GM12878 (cell line): ENCODE data around the gene DHCR24. TPM values are rescaled to one million over a fixed set of nuclear protein-coding genes. Genes with fewer than 3 reads are reported as not detected.
"Not testable (repeated sequence)": the region's sequence is repeated elsewhere in the genome, so short reads cannot be mapped to it uniquely, and the experiment has no call there.

ENCODE experiments used
- ATAC-seq: fragments of 200-7000 bp; cut with Tn5 transposase; 3 replicates; pipeline ENCODE4 v1.9.1; 2020; ENCODE audit warnings: mild to moderate bottlenecking, moderate library complexity
- BruUV-seq: library from RNA; stranded (reverse); fragments of 400-500 nt; replicated peaks from 2 replicates; lab custom pipeline; 2021; lab: Mats Ljungman, UMichigan
- CTCF ChIA-PET: fragments of 300-600 bp; sonication (Branson Sonifier 250); formaldehyde crosslinking; extraction: SDS; loops from one replicate; lab custom pipeline; 2021; ENCODE audit warnings: inconsistent platforms; lab: Yijun Ruan, JAX
- POLR2A ChIA-PET: fragments of 350-600 bp; formaldehyde crosslinking; extraction: SDS; loops from one replicate; lab custom pipeline; 2021; ENCODE audit warnings: inconsistent platforms; lab: Charles Lee
- RAD21 ChIA-PET: fragments of 300-600 bp; sonication (Branson Sonifier 250); formaldehyde crosslinking; loops from one replicate; lab custom pipeline; 2023; ENCODE audit warnings: antibody characterized with exemption; ENCODE audit not compliant: unreplicated experiment; lab: Charles Lee
- SMC1A ChIA-PET: fragments of 300-600 bp; sonication (Branson Sonifier 250); formaldehyde crosslinking; loops from one replicate; lab custom pipeline; 2023; ENCODE audit not compliant: unreplicated experiment, uncharacterized antibody; lab: Charles Lee
- DNase-seq: peaks from one replicate; pipeline ENCODE4 v3.0.0-alpha.2; 2011; ENCODE audit warnings: low read depth, low spot score
- FAIRE-seq: peaks from 3 replicates; lab custom pipeline; 2011; peaks lifted over from hg19 to GRCh38; lab: Jason Lieb, UNC
- H2AFZ ChIP-seq: 2 replicates; pipeline ENCODE4 v1.6.0; 2011; ENCODE audit warnings: low read depth, low read length, control low read depth; ENCODE audit not compliant: control insufficient read depth
- H3K27ac ChIP-seq: 2 replicates; pipeline ENCODE4 v1.5.1; 2011; ENCODE audit warnings: control low read depth; ENCODE audit not compliant: control insufficient read depth, insufficient read depth
- H3K27me3 ChIP-seq, 2 experiments: replicated peaks in 1 of 2; 2 replicates each; pipeline versions ENCODE4 v1.6.0 to v1.6.1; 2011; ENCODE audit warnings: low read length in 1 of 2; ENCODE audit not compliant: control insufficient read depth in 2 of 2, insufficient read depth in 2 of 2
- H3K36me3 ChIP-seq, 2 experiments: 2 replicates each; pipeline ENCODE4 v1.5.1; 2011; ENCODE audit warnings: low read length in 1 of 2; ENCODE audit not compliant: control insufficient read depth in 2 of 2, insufficient read depth in 2 of 2
- H3K4me1 ChIP-seq: 2 replicates; pipeline ENCODE4 v1.6.1; 2011; ENCODE audit warnings: mild to moderate bottlenecking, low read length, moderate library complexity, mixed read lengths; ENCODE audit not compliant: control insufficient read depth, insufficient read depth
- H3K4me2 ChIP-seq: 2 replicates; pipeline ENCODE4 v1.6.0; 2011; ENCODE audit warnings: control low read depth; ENCODE audit not compliant: control insufficient read depth, insufficient read depth
- H3K4me3 ChIP-seq: fragments of 200-600 bp; sonication (generic); 2 replicates; pipeline ENCODE4 v1.5.1; 2016
- H3K79me2 ChIP-seq: 2 replicates; pipeline ENCODE4 v1.6.0; 2011; ENCODE audit warnings: low read length; ENCODE audit not compliant: control insufficient read depth, insufficient read depth
- H3K9ac ChIP-seq: 2 replicates; pipeline ENCODE4 v1.8.0; 2011; ENCODE audit warnings: low read length, control low read depth, mixed read lengths; ENCODE audit not compliant: control insufficient read depth, insufficient read depth
- H3K9me3 ChIP-seq: replicated peaks from 3 replicates; pipeline ENCODE4 v1.5.1; 2011; ENCODE audit warnings: mild to moderate bottlenecking, low read length; ENCODE audit not compliant: control insufficient read depth, insufficient read depth
- H4K20me1 ChIP-seq: 2 replicates; pipeline ENCODE4 v1.6.0; 2011; ENCODE audit not compliant: control insufficient read depth, insufficient read depth
- BRCA1 ChIP-seq: IDR thresholded peaks from 2 replicates; pipeline ENCODE4 v1.6.1; 2011; ENCODE audit warnings: low read depth, low read length, improper control_type of control experiment
- EP300 ChIP-seq, 2 experiments: fragments of 150-350 bp in 1 of 2; IDR thresholded peaks; 2 replicates each; pipeline ENCODE4 v1.6.1; 2011 to 2012; ENCODE audit warnings: low read depth in 2 of 2, low read length in 2 of 2, borderline replicate concordance in 1 of 2, improper control_type of control experiment in 1 of 2, inconsistent platforms in 1 of 2; ENCODE audit not compliant: control insufficient read depth in 1 of 2
- HDAC6 ChIP-seq: fragments of 200-600 bp; sonication (generic); IDR thresholded peaks from one replicate; pipeline ENCODE4 v1.8.0; 2017; ENCODE audit warnings: antibody characterized with exemption; ENCODE audit not compliant: unreplicated experiment
- MEF2B ChIP-seq: fragments of 450-650 bp; IDR thresholded peaks from 2 replicates; pipeline ENCODE4 v1.6.1; 2018; ENCODE audit warnings: mild to moderate bottlenecking, moderate library complexity; ENCODE audit not compliant: partially characterized antibody, poor library complexity, severe bottlenecking
- MTA3 ChIP-seq: IDR thresholded peaks from 2 replicates; pipeline ENCODE4 v1.6.1; 2012; ENCODE audit warnings: low read length, inconsistent platforms, borderline replicate concordance
- NFYB ChIP-seq: IDR thresholded peaks from 2 replicates; pipeline ENCODE4 v1.6.1; 2011; ENCODE audit warnings: low read depth, mild to moderate bottlenecking, low read length, improper control_type of control experiment, moderate library complexity; ENCODE audit not compliant: insufficient read depth
- POU2F2 ChIP-seq: IDR thresholded peaks from 3 replicates; pipeline ENCODE4 v1.6.1; 2011; ENCODE audit warnings: low read depth, mild to moderate bottlenecking, low read length, borderline replicate concordance
- STAT1 ChIP-seq: fragments of 450-650 bp; conservative IDR thresholded peaks from 2 replicates; pipeline ENCODE4 v1.6.1; 2014; ENCODE audit warnings: antibody characterized with exemption, mild to moderate bottlenecking
- TCF3 ChIP-seq: IDR thresholded peaks from 2 replicates; pipeline ENCODE4 v1.6.1; 2012; ENCODE audit warnings: low read depth, mild to moderate bottlenecking, low read length, borderline replicate concordance; ENCODE audit not compliant: insufficient read depth
- WGBS: methylation state at CpG from one replicate; pipeline ENCODE4 v1.1.6; 2016; ENCODE audit warnings: low lambda C conversion rate; ENCODE audit not compliant: insufficient replicate concordance, insufficient coverage; ENCODE audit errors: missing lambda C conversion rate; 5-methylcytosine and 5-hydroxymethylcytosine counted together
- in situ Hi-C: fragments of 300-500 bp; cut with MboI; formaldehyde crosslinking; loops from 9 replicates; pipeline ENCODE4 v1.14.3; 2018; ENCODE audit warnings: mixed read lengths
- intact Hi-C: fragments of 100-400 bp; cut with micrococcal nuclease; formaldehyde crosslinking; loops from one replicate; pipeline ENCODE4 v1.14.2; 2022; ENCODE audit not compliant: unreplicated experiment
- polyA plus RNA-seq, 11 experiments: library from polyadenylated mRNA; depleted of rRNA in 4 of 11; unstranded in 6 of 11; stranded (reverse) in 5 of 11; fragments of >200 nt; fragmentation: Nextera tagmentation in 4 of 11; fragmentation: Illumina TruSeq in 1 of 11; extraction: Ambion mirVana in 4 of 11; extraction: Trizol in 1 of 11; gene quantifications; 1 replicate in 1 of 11; 2 replicates in 10 of 11; pipeline versions ENCODE4 v1.2.1 to v1.2.3, GENCODE V29; 2011 to 2016; ENCODE audit warnings: inconsistent platforms in 2 of 11, missing spikeins in 2 of 11, low read depth in 1 of 11
- total RNA-seq, 4 experiments: library from RNA; depleted of rRNA in 3 of 4; stranded (reverse); fragments of >200 nt in 3 of 4; fragmentation: Illumina TruSeq in 1 of 4; extraction: Trizol in 1 of 4; gene quantifications; 2 replicates each; pipeline versions ENCODE4 v1.2.1 to v1.2.3, GENCODE V29; 2013 to 2021

Gene DHCR24
- total and polyA plus RNA-seq, 10 of the 15 experiments (the other 5 are each of a cell fraction or from before 2014, with no cell fraction given), result 23.3 to 169 (median 120) TPM

GRCh38 chr1:54882519-54882918 lies 4.5 kb downstream of the DHCR24 start (continued):
- TF ChIP-seq NFYB, result no peak
- no peak for TF ChIP-seq POU2F2
- no peak for TF ChIP-seq MEF2B
- no peak for TF ChIP-seq MTA3
- TF ChIP-seq HDAC6, result no peak
- no peak for TF ChIP-seq EP300 (IDR thresholded peaks at IDR 0.05; ENCODE audit: borderline replicate concordance in 1 of 2, control insufficient read depth in 1 of 2, low read depth in 2 of 2, low read length in 2 of 2)
- no peak for TF ChIP-seq TCF3
- no peak for TF ChIP-seq STAT1
- TF ChIP-seq BRCA1, result no peak
- TF ChIP-seq, all 136 proteins: peak for 0

DNA sequence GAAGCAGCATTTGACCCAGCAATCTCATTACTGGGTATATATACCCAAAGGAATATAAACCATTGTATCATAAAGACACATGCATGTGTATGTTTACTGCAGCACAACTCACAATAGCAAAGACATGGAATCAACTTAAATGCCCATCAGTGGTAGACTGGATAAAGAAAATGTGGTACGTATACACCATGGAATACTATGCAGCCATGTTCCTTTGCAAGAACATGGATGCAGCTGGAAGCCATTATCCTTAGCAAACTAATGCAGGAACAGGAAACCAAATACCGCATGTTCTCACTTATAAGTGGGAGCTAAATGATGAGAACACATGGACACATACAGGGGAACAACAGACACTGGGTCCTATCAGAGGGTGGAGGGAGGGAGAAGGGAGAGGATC lies 5.4 kb downstream of the DHCR24 start:
- H3K9me3 ChIP-seq, SMC1A ChIA-PET, DNase-seq, H3K27ac ChIP-seq, BruUV-seq, FAIRE-seq, H3K4me1 ChIP-seq, POLR2A ChIA-PET, H3K27me3 ChIP-seq, intact Hi-C loops, H3K9ac ChIP-seq, H2AFZ ChIP-seq, ATAC-seq, RAD21 ChIA-PET, H4K20me1 ChIP-seq, in situ Hi-C loops: not testable (repeated sequence)
- 97% methylated on average over 2 of the region's 2 CpGs for WGBS
- Histone ChIP-seq H3K4me3 (peak overlapping the region; percentile 25; the same call in 1 of the 2 replicates), H3K79me2 (peaks cover 80% of the 10 kb centered on the region), H3K4me2 (peak overlapping the region; percentile 47), H3K36me3 (peaks cover 2 to 24% of the 10 kb centered on the region in 2 experiments; a peak in 3 of 4 replicates)
- CTCF ChIA-PET, result interaction anchor here (2.2 kb wide), 1 partner anchor 10 kb away, joined by 9 read pairs; no protein-coding TSS in a partner anchor
